Right lobe of liver (tissue), 6 donors: ENCODE data around the gene SRPK2. TPM values are rescaled to one million over a fixed set of nuclear protein-coding genes. Genes with fewer than 3 reads are reported as not detected.

Source experiments
- ATAC-seq, 4 donors: fragments of 200-7000 bp; cut with Tn5 transposase; one replicate each; pipeline ENCODE4 v1.9.1; 2020; ENCODE audit warnings: mild to moderate bottlenecking in 4 of 4, moderate library complexity in 4 of 4
- DNase-seq, 3 donors: peaks; one replicate each; pipeline ENCODE4 v3.0.0-alpha.2; 2020
- H3K27ac ChIP-seq, 3 donors: fragments of 200-600 bp; one replicate each; pipeline ENCODE4 v1.8.0; 2022
- H3K27me3 ChIP-seq, 2 donors: fragments of 200-600 bp; one replicate each; pipeline ENCODE4 v1.8.0; 2022
- H3K36me3 ChIP-seq, 4 donors: fragments of 200-600 bp; sonication (generic) in 1 of 4; one replicate each; pipeline versions ENCODE4 v1.5.1 to v1.8.0; 2017 to 2022; ENCODE audit warnings: control low read depth in 1 of 4
- H3K4me1 ChIP-seq, 4 donors: fragments of 200-600 bp; sonication (generic) in 1 of 4; one replicate each; pipeline versions ENCODE4 v1.5.1 to v1.8.0; 2017 to 2022; ENCODE audit warnings: control low read depth in 1 of 4
- H3K4me3 ChIP-seq, 3 donors: fragments of 200-600 bp; one replicate each; pipeline ENCODE4 v1.8.0; 2022
- H3K9me3 ChIP-seq, 4 donors: fragments of 200-600 bp; sonication (generic) in 1 of 4; one replicate each; pipeline versions ENCODE4 v1.5.1 to v1.8.0; 2017 to 2022; ENCODE audit warnings: control low read depth in 1 of 4
- CTCF ChIP-seq, 4 donors: fragments of 200-600 bp in 3 of 4; fragments of 450-650 bp in 1 of 4; IDR thresholded peaks; one replicate each; pipeline versions ENCODE4 v1.5.1 to v1.8.0; 2016 to 2022; ENCODE audit warnings: antibody characterized with exemption in 4 of 4, mild to moderate bottlenecking in 2 of 4
- POLR2A ChIP-seq: fragments of 450-650 bp; IDR thresholded peaks from one replicate; pipeline ENCODE4 v1.6.1; 2017; ENCODE audit warnings: antibody characterized with exemption, mild to moderate bottlenecking
- WGBS: methylation state at CpG from one replicate; pipeline ENCODE4 v1.1.6; 2018; ENCODE audit warnings: low coverage, low lambda C conversion rate; ENCODE audit not compliant: insufficient coverage; ENCODE audit errors: missing lambda C conversion rate; 5-methylcytosine and 5-hydroxymethylcytosine counted together
- intact Hi-C, 2 donors: fragments of 100-400 bp; cut with DNase I; formaldehyde crosslinking; loops; one replicate each; pipeline versions ENCODE4 v1.11.2 to v1.14.1; 2022
- total RNA-seq, 6 experiments: library from RNA; depleted of rRNA in 2 of 6; stranded (reverse); fragments of >200 nt in 2 of 6; fragmentation: NEBNext Ultra II Directional in 3 of 6; extraction: Animal tissue kit (Norgen Biotek cat#: 25700) in 3 of 6; gene quantifications; one replicate each; pipeline versions ENCODE4 v1.1.0 to v1.2.4, GENCODE V29; 2016 to 2023
- donor health status: DM: no; HTN: yes; CAD: no.
- donor health status: DM: no; HTN: no; CAD: no.
- donor health status: DM: no; HTN: no; CAD: no.
- donor health status: DM: no; HTN: yes; CAD: no.
- donor health status: DM: no; HTN: yes; CAD: no.

The SRPK2 gene
- total RNA-seq, 6 experiments from 2014 or later: 15.5 to 21.1 (median 18.2) TPM

DNA sequence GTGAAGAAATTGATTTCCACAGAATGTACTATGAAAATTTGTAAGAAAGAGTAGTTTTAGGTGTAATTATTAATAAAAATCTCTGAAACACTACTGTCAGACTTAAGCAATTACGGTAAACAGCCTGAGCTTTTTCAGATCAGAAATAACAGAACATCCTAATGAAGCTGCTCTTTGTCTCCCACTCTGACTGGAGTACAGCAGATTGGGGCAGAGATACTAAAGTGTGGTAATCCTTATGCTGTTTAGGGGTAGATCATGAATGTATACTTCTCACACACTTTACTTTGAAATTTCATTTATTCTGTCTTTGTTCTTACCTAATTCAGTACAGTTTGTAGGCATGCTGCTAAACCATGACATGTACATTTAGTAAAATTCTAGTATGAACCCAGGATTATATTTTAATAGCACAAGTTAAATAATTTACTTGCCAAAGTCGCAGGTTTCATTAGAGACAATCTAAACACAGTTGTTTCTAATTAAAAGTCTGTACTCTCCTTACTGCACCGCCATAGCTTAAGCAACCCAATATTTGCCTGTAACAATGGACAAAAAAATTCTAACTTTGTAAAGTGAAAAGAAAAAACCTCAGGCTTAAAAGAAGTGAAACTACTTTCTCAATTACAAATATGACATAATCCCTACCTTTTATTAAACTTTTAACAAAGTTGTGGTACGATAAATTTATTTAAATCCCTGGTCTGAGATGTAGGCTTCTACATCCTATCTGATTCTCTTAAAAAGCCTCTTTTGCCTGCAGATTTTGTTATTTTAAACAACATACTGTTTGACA is 286.0 kb downstream of the SRPK2 start:
- intact Hi-C loops: no loop called here
- H3K4me3 ChIP-seq: no peak overlapping the region
- ATAC-seq (peak in 1 of 4 donors; percentile 16), DNase-seq (no peak)
- peaks cover 6 to 44% (median 11%) of the 10 kb centered on the region in 4 donors for H3K36me3 ChIP-seq
- H3K27ac ChIP-seq: no peak overlapping the region
- 73% methylated on average over 4 of the region's 4 CpGs for WGBS
- no peak for TF ChIP-seq CTCF (IDR thresholded peaks at IDR 0.05)
- peaks cover 0 to 10% (median 0%) of the 10 kb centered on the region in 4 donors for H3K4me1 ChIP-seq
- no peaks in the 10 kb centered on the region for H3K27me3 ChIP-seq
- H3K9me3 ChIP-seq: no peaks in the 10 kb centered on the region

DNA sequence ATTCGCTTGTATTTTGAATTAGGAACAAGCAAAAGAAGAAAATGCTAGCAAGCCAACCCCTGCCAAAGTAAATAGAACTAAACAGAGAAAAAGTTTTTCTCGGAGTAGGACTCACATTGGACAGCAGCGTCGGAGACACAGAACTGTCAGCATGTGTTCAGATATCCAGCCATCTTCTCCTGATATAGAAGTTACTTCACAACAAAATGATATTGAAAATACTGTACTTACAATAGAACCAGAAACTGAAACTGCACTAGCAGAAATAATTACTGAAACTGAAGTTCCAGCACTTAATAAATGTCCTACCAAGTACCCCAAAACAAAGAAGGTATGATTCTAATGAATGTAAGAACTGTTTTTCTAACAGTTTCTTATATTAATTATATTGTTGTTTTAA is 286.9 kb downstream of the SRPK2 start:
- Histone ChIP-seq H3K4me1 (peaks cover 0 to 10% (median 0%) of the 10 kb centered on the region in 4 donors), H3K27ac (no peak overlapping the region), H3K36me3 (peaks cover 0 to 36% (median 8%) of the 10 kb centered on the region in 4 donors), H3K27me3 (no peaks in the 10 kb centered on the region), H3K4me3 (no peak overlapping the region), H3K9me3 (no peaks in the 10 kb centered on the region)
- WGBS: 27% methylated on average over 4 of the region's 4 CpGs
- intact Hi-C loops: no loop called here
- DNase-seq (no peak), ATAC-seq (peak; percentile 65 to 76 (median 74))
- TF ChIP-seq CTCF (IDR thresholded peaks at IDR 0.05) (no peak), POLR2A (no peak)

GRCh38 chr7:105098863-105099515 is 289.7 kb downstream of the SRPK2 start:
- no peaks in the 10 kb centered on the region for H3K9me3 ChIP-seq
- ATAC-seq: peak in 1 of 4 donors; percentile 33
- no peaks in the 10 kb centered on the region for H3K27me3 ChIP-seq
- intact Hi-C loops: no loop called here
- H3K4me1 ChIP-seq: peaks cover 0 to 10% (median 0%) of the 10 kb centered on the region in 4 donors
- H3K27ac ChIP-seq: no peak overlapping the region
- H3K4me3 ChIP-seq: no peak overlapping the region
- no peak for DNase-seq
- peaks cover 0 to 28% (median 5%) of the 10 kb centered on the region in 4 donors for H3K36me3 ChIP-seq
- no peak for TF ChIP-seq CTCF (IDR thresholded peaks at IDR 0.05)
- no peak for TF ChIP-seq POLR2A
- WGBS: 68% methylated on average over 2 of the region's 2 CpGs

DNA sequence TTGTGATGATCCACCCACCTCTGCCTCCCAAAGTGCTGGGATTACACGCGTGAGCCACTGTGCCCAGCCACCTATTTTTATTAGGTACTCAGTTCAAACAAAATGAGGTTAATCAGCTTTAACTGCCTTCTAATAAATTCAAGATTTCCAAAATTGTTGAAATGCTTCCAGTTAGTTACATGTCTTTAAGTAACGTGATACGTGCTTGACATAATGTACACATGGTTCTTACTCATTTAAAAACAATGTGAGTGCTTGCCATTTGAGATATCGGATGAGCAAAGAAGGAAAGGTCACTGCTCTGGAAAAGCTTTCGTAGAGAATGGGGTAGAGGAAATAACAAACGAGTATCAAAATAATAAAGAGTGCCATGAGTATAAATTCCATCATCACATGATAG is 291.1 kb downstream of the SRPK2 start:
- no peak overlapping the region for H3K4me3 ChIP-seq
- peaks cover 0 to 10% (median 0%) of the 10 kb centered on the region in 4 donors for H3K4me1 ChIP-seq
- DNase-seq: no peak
- no peaks in the 10 kb centered on the region for H3K27me3 ChIP-seq
- H3K9me3 ChIP-seq: no peaks in the 10 kb centered on the region
- 72% methylated on average over 7 of the region's 7 CpGs for WGBS
- TF ChIP-seq POLR2A (no peak), CTCF (IDR thresholded peaks at IDR 0.05) (no peak)
- no peak overlapping the region for H3K27ac ChIP-seq
- peak in 1 of 4 donors; percentile 18 for ATAC-seq
- H3K36me3 ChIP-seq: peaks cover 0 to 31% (median 5%) of the 10 kb centered on the region in 4 donors
- intact Hi-C loops: no loop called here
